Activated CD4-positive, alpha-beta T cell treated with anti-CD3 and anti-CD28 coated beads for 36 hours (primary cell): ENCODE results near the gene BCAP29. TPM values are rescaled to one million over a fixed set of nuclear protein-coding genes. Genes with fewer than 3 reads are reported as not detected.

Source experiments
- ATAC-seq: fragments of 200-7000 bp; cut with Tn5 transposase; one replicate; pipeline ENCODE4 v1.10.0; 2021; ENCODE audit warnings: mild to moderate bottlenecking, moderate library complexity
- CTCF ChIA-PET: fragments of 350-600 bp; sonication (Branson Sonifier 250); formaldehyde crosslinking; loops from one replicate; lab custom pipeline; 2021; ENCODE audit warnings: antibody characterized with exemption; lab: Charles Lee
- POLR2A ChIA-PET: fragments of 350-600 bp; sonication (Branson Sonifier 250); formaldehyde crosslinking; loops from one replicate; lab custom pipeline; 2021; ENCODE audit warnings: antibody characterized with exemption, inconsistent platforms; lab: Charles Lee
- DNase-seq: peaks from one replicate; pipeline ENCODE4 v3.0.0-alpha.2; 2020
- H3K27ac Mint-ChIP-seq: one replicate; pipeline ENCODE4 v1.8.0; 2021; ENCODE audit warnings: mixed read lengths
- H3K27me3 Mint-ChIP-seq: one replicate; pipeline ENCODE4 v1.8.0; 2021; ENCODE audit warnings: mixed read lengths
- H3K36me3 Mint-ChIP-seq: one replicate; pipeline ENCODE4 v1.8.0; 2021; ENCODE audit warnings: low read depth, mixed read lengths
- H3K4me1 Mint-ChIP-seq: one replicate; pipeline ENCODE4 v1.8.0; 2021; ENCODE audit warnings: mixed read lengths
- H3K4me3 Mint-ChIP-seq: one replicate; pipeline ENCODE4 v1.8.0; 2021; ENCODE audit warnings: mild to moderate bottlenecking, moderate library complexity, mixed read lengths
- H3K9me3 Mint-ChIP-seq: one replicate; pipeline ENCODE4 v1.8.0; 2021; ENCODE audit warnings: low read depth, mixed read lengths
- intact Hi-C, 2 experiments: fragments of 100-400 bp; cut with DNase I in 1 of 2; cut with micrococcal nuclease in 1 of 2; formaldehyde crosslinking; loops; one replicate each; pipeline versions ENCODE4 v1.14.2 to v1.15.1; 2022 to 2024; cut with DNase I, micrococcal nuclease
- total RNA-seq, 2 experiments: library from RNA; stranded (reverse); gene quantifications; one replicate each; pipeline ENCODE4 v1.2.3, GENCODE V29; 2021

The BCAP29 gene
- total RNA-seq, 2 experiments from 2014 or later, result 31.4 to 38.8 TPM

GRCh38 chr7:107644309-107644974 lies 64.4 kb downstream of the BCAP29 start:
- ChIA-PET POLR2A (interaction anchor here (0.6 kb wide), 1 partner anchor 99 kb away, joined by 3 read pairs; no protein-coding TSS in a partner anchor), CTCF (no interaction called here)
- Mint-ChIP-seq H3K9me3 (no peaks in the 10 kb centered on the region), H3K4me1 (peaks cover 6% of the 10 kb centered on the region), H3K4me3 (no peak overlapping the region), H3K27me3 (peaks cover 20% of the 10 kb centered on the region), H3K36me3 (no peaks in the 10 kb centered on the region), H3K27ac (peak overlapping the region; percentile 49)
- DNase-seq (no peak), ATAC-seq (no peak)
- intact Hi-C loops, result no loop called here

GRCh38 chr7:107652642-107653041 lies 72.6 kb downstream of the BCAP29 start:
- Mint-ChIP-seq H3K27ac (no peak overlapping the region), H3K4me3 (no peak overlapping the region), H3K36me3 (no peaks in the 10 kb centered on the region), H3K27me3 (peaks cover 25% of the 10 kb centered on the region), H3K9me3 (peaks cover 2% of the 10 kb centered on the region), H3K4me1 (peaks cover 7% of the 10 kb centered on the region)
- intact Hi-C loops, result no loop called here
- POLR2A ChIA-PET, result no interaction called here
- CTCF ChIA-PET, result no interaction called here
- DNase-seq, result no peak
- ATAC-seq, result no peak

- ChIA-PET POLR2A (no interaction called here), CTCF (interaction anchor here (0.6 kb wide), 1 partner anchor 23 kb away, joined by 3 read pairs; no protein-coding TSS in a partner anchor)
- peak overlapping the region; percentile 79 for H3K27ac Mint-ChIP-seq
- H3K9me3 Mint-ChIP-seq, result no peaks in the 10 kb centered on the region
- intact Hi-C loops, result loop anchor here in 1 of 2 experiments (5.0 kb wide), 1 partner anchor 791 kb away; the partner anchor contains the start of gene PIK3CG
- ATAC-seq (no peak), DNase-seq (no peak)
- H3K4me3 Mint-ChIP-seq, result no peak overlapping the region
- H3K4me1 Mint-ChIP-seq, result peaks cover 38% of the 10 kb centered on the region
- H3K27me3 Mint-ChIP-seq, result peaks cover 36% of the 10 kb centered on the region
- H3K36me3 Mint-ChIP-seq, result no peaks in the 10 kb centered on the region
Observed at GRCh38 chr7:107658467-107658866, 78.4 kb downstream of the BCAP29 start.

- H3K9me3 Mint-ChIP-seq, result no peaks in the 10 kb centered on the region
- H3K4me3 Mint-ChIP-seq, result peak overlapping the region; percentile 78
- peak overlapping the region; percentile 84 for H3K27ac Mint-ChIP-seq
- no peaks in the 10 kb centered on the region for H3K36me3 Mint-ChIP-seq
- peak; percentile 60 for DNase-seq
- peaks cover 33% of the 10 kb centered on the region for H3K27me3 Mint-ChIP-seq
- peak; percentile 81 for ATAC-seq
- intact Hi-C loops, result loop anchor here (1.0 to 10.0 kb wide), 12 partner anchors 77 to 792 kb away; partner anchors contain the start of genes BCAP29 (in 2 of the 2), COG5 (in 2 of the 2), DUS4L (in 2 of the 2) and HBP1 (in 2 of the 2)
- ChIA-PET POLR2A (interaction anchor here (0.7 to 1.1 kb wide), 4 partner anchors 84 to 491 kb away, joined by 3 to 7 read pairs (median 4); partner anchors contain the start of gene HBP1), CTCF (interaction anchor here (0.9 to 1.7 kb wide), 4 partner anchors 59 to 233 kb away, joined by 3 to 7 read pairs (median 4); partner anchors contain the start of genes COG5 and DUS4L)
- peaks cover 38% of the 10 kb centered on the region for H3K4me1 Mint-ChIP-seq
Observed at GRCh38 chr7:107659666-107660065, 79.6 kb downstream of the BCAP29 start.

GRCh38 chr7:107660381-107661080 lies 80.5 kb downstream of the BCAP29 start, which contains the start of gene SLC26A4:
TSS of gene SLC26A4 (plus strand) at chr7:107660828. CDS start at chr7:107661642, 814 bp downstream.
- peaks cover 32% of the 10 kb centered on the region for H3K4me1 Mint-ChIP-seq
- peak within 1 kb of the TSS; percentile 84 for H3K27ac Mint-ChIP-seq
- intact Hi-C loops, result loop anchor here (2.0 to 10.0 kb wide), 7 partner anchors 78 to 493 kb away; partner anchors contain the start of genes HBP1 (in 2 of the 2), BCAP29 (in 1 of the 2), COG5 (in 1 of the 2) and DUS4L (in 1 of the 2)
- CTCF ChIA-PET, result interaction anchor here (0.9 to 1.7 kb wide), 2 partner anchors 83 to 232 kb away, joined by 4 to 7 read pairs; no protein-coding TSS in a partner anchor
- POLR2A ChIA-PET, result interaction anchor here (0.8 to 1.1 kb wide), 3 partner anchors 83 to 492 kb away, joined by 4 to 7 read pairs (median 5); partner anchors contain the start of gene HBP1
- peak; percentile 66 for DNase-seq
- ATAC-seq, result peak; percentile 40
- H3K36me3 Mint-ChIP-seq, result no peaks in the 10 kb centered on the region
- peak within 1 kb of the TSS; percentile 78 for H3K4me3 Mint-ChIP-seq
- H3K9me3 Mint-ChIP-seq, result no peaks in the 10 kb centered on the region
- peaks cover 26% of the 10 kb centered on the region for H3K27me3 Mint-ChIP-seq

- Mint-ChIP-seq H3K27me3 (peaks cover 21% of the 10 kb centered on the region), H3K4me3 (peak overlapping the region; percentile 78), H3K27ac (peak overlapping the region; percentile 82), H3K36me3 (no peaks in the 10 kb centered on the region), H3K9me3 (no peaks in the 10 kb centered on the region), H3K4me1 (peaks cover 31% of the 10 kb centered on the region)
- ChIA-PET POLR2A (interaction anchor here (1.2 kb wide), 1 partner anchor 82 kb away, joined by 3 read pairs; no protein-coding TSS in a partner anchor), CTCF (interaction anchor here (0.6 to 1.7 kb wide), 4 partner anchors 22 to 706 kb away, joined by 3 to 7 read pairs (median 4); no protein-coding TSS in a partner anchor)
- intact Hi-C loops, result loop anchor here (2.0 to 10.0 kb wide), 7 partner anchors 79 to 494 kb away; partner anchors contain the start of genes HBP1 (in 2 of the 2), BCAP29 (in 1 of the 2), COG5 (in 1 of the 2) and DUS4L (in 1 of the 2)
- ATAC-seq (peak; percentile 43), DNase-seq (peak; percentile 77)
Observed at GRCh38 chr7:107661081-107661864, 81.2 kb downstream of the BCAP29 start.

GRCh38 chr7:107661865-107662379 lies 81.9 kb downstream of the BCAP29 start:
- ChIA-PET POLR2A (interaction anchor here (1.2 kb wide), 1 partner anchor 81 kb away, joined by 3 read pairs; no protein-coding TSS in a partner anchor), CTCF (interaction anchor here (0.5 to 1.4 kb wide), 4 partner anchors 12 to 706 kb away, joined by 3 to 4 read pairs (median 3); no protein-coding TSS in a partner anchor)
- no peak overlapping the region for H3K27ac Mint-ChIP-seq
- DNase-seq (no peak), ATAC-seq (no peak)
- H3K27me3 Mint-ChIP-seq, result peaks cover 18% of the 10 kb centered on the region
- H3K36me3 Mint-ChIP-seq, result no peaks in the 10 kb centered on the region
- intact Hi-C loops, result loop anchor here (2.0 to 10.0 kb wide), 7 partner anchors 80 to 495 kb away; partner anchors contain the start of genes HBP1 (in 2 of the 2), BCAP29 (in 1 of the 2), COG5 (in 1 of the 2) and DUS4L (in 1 of the 2)
- H3K4me1 Mint-ChIP-seq, result peaks cover 31% of the 10 kb centered on the region
- H3K4me3 Mint-ChIP-seq, result peak overlapping the region; percentile 78
- no peaks in the 10 kb centered on the region for H3K9me3 Mint-ChIP-seq

GRCh38 chr7:107663196-107663595 lies 83.2 kb downstream of the BCAP29 start:
- no peak overlapping the region for H3K4me3 Mint-ChIP-seq
- no peak overlapping the region for H3K27ac Mint-ChIP-seq
- ChIA-PET CTCF (no interaction called here), POLR2A (no interaction called here)
- H3K36me3 Mint-ChIP-seq, result no peaks in the 10 kb centered on the region
- no peak for ATAC-seq
- peaks cover 16% of the 10 kb centered on the region for H3K27me3 Mint-ChIP-seq
- no peak for DNase-seq
- intact Hi-C loops, result loop anchor here in 1 of 2 experiments (5.0 to 10.0 kb wide), 5 partner anchors 81 to 496 kb away; partner anchors contain the start of genes BCAP29, COG5, DUS4L and GPR22
- peaks cover 29% of the 10 kb centered on the region for H3K4me1 Mint-ChIP-seq
- no peaks in the 10 kb centered on the region for H3K9me3 Mint-ChIP-seq

- H3K4me3 Mint-ChIP-seq, result no peak overlapping the region
- H3K9me3 Mint-ChIP-seq, result no peaks in the 10 kb centered on the region
- CTCF ChIA-PET, result no interaction called here
- no peak overlapping the region for H3K27ac Mint-ChIP-seq
- peaks cover 7% of the 10 kb centered on the region for H3K4me1 Mint-ChIP-seq
- H3K27me3 Mint-ChIP-seq, result peaks cover 19% of the 10 kb centered on the region
- no peaks in the 10 kb centered on the region for H3K36me3 Mint-ChIP-seq
- intact Hi-C loops, result loop anchor here in 1 of 2 experiments (10.0 kb wide), 2 partner anchors 148 to 192 kb away; partner anchors contain the start of gene GPR22
- ATAC-seq (no peak), DNase-seq (no peak)
- POLR2A ChIA-PET, result no interaction called here
Observed at GRCh38 chr7:107666790-107667189, 86.7 kb downstream of the BCAP29 start.

GRCh38 chr7:107667341-107667740 lies 87.3 kb downstream of the BCAP29 start:
- peaks cover 7% of the 10 kb centered on the region for H3K4me1 Mint-ChIP-seq
- H3K4me3 Mint-ChIP-seq, result no peak overlapping the region
- intact Hi-C loops, result loop anchor here in 1 of 2 experiments (10.0 kb wide), 2 partner anchors 147 to 193 kb away; partner anchors contain the start of gene GPR22
- CTCF ChIA-PET, result no interaction called here
- no peak for DNase-seq
- POLR2A ChIA-PET, result no interaction called here
- no peak for ATAC-seq
- H3K27me3 Mint-ChIP-seq, result peaks cover 13% of the 10 kb centered on the region
- no peak overlapping the region for H3K27ac Mint-ChIP-seq
- H3K9me3 Mint-ChIP-seq, result no peaks in the 10 kb centered on the region
- no peaks in the 10 kb centered on the region for H3K36me3 Mint-ChIP-seq
